ENCODE measurements around the gene CDH13. TPM values are rescaled to one million over a fixed set of nuclear protein-coding genes. Genes with fewer than 3 reads are reported as not detected.
A peak's percentile ranks its signal among the peaks of the same experiment; 100 is the strongest.

Gene CDH13
- total and polyA plus RNA-seq, 2 experiments from 2014 or later, result 1.6 to 4.4 TPM

GRCh38 chr16:82630219-82630618 is 3.5 kb downstream of the CDH13 start (continued):
- TF ChIP-seq ZNF114 (CRISPR knock-in tag; IDR thresholded peaks at IDR 0.05) (no peak), EZH2 (IDR thresholded peaks at IDR 0.05; ENCODE audit: low read depth, unreplicated experiment) (no peak), POLR2AphosphoS5 (IDR thresholded peaks at IDR 0.05; ENCODE audit: low read depth) (no peak), ZNF331 (CRISPR knock-in tag; IDR thresholded peaks at IDR 0.05; ENCODE audit: low read depth) (no peak), ETS1 (IDR thresholded peaks at IDR 0.05) (no peak), REST (IDR thresholded peaks at IDR 0.05; ENCODE audit: unreplicated experiment) (no peak), NANOG (IDR thresholded peaks at IDR 0.05; ENCODE audit: borderline replicate concordance) (no peak)

- H3K36me3 Mint-ChIP-seq (ENCODE audit: low read depth), result peaks cover 5% of the 10 kb centered on the region; the same call in 1 of the 3 replicates
These were observed 3.9 kb downstream of the CDH13 start for GRCh38 chr16:82630688-82631087.

More at GRCh38 chr16:82630688-82631087, 3.9 kb downstream of the CDH13 start:
- Mint-ChIP-seq H3K9me3 (peaks cover 5% of the 10 kb centered on the region; the same call in 2 of the 3 replicates), H3K4me3 (no peak overlapping the region), H3K4me1 (peaks cover 20% of the 10 kb centered on the region), H3K27ac (no peak overlapping the region), H3K27me3 (ENCODE audit: insufficient read depth, low read depth, poor library complexity) (peaks cover 32% of the 10 kb centered on the region)
- no peak for ATAC-seq
- no peaks in the 10 kb centered on the region for H3K79me2 ChIP-seq (replicated peaks; ENCODE audit: insufficient read depth)
- no peak for DNase-seq (ENCODE audit: low spot score)
- H3K4me1 ChIP-seq (ENCODE audit: insufficient read depth), result peaks cover 27% of the 10 kb centered on the region
- H3K4me2 ChIP-seq, result 0 out of 2 replicates have a peak overlapping the region, but pooled peaks have one; percentile 15
- H3K27me3 ChIP-seq (ENCODE audit: insufficient read depth), result peaks cover 38% of the 10 kb centered on the region
- no peak overlapping the region for H2AFZ ChIP-seq
- TF ChIP-seq EZH2phosphoT487 (IDR thresholded peaks at IDR 0.05; ENCODE audit: unreplicated experiment), result no peak
- no peak for TF ChIP-seq POLR2AphosphoS5 (IDR thresholded peaks at IDR 0.05; ENCODE audit: low read depth)
- TF ChIP-seq CTCF (conservative IDR thresholded peaks at IDR 0.05; ENCODE audit: low read depth in 2 of 2), result 0 out of 4 replicates have a peak, but pooled peaks of 1 of the 2 experiments have one; percentile 3
- TF ChIP-seq ZNF331 (CRISPR knock-in tag; IDR thresholded peaks at IDR 0.05; ENCODE audit: low read depth), result no peak
- no peak for TF ChIP-seq REST (IDR thresholded peaks at IDR 0.05; ENCODE audit: unreplicated experiment)
- no peak for TF ChIP-seq EZH2 (IDR thresholded peaks at IDR 0.05; ENCODE audit: low read depth, unreplicated experiment)
- no peak for TF ChIP-seq JUNB (IDR thresholded peaks at IDR 0.05; ENCODE audit: unreplicated experiment)
- no peak for TF ChIP-seq ZNF114 (CRISPR knock-in tag; IDR thresholded peaks at IDR 0.05)
- TF ChIP-seq NANOG (IDR thresholded peaks at IDR 0.05; ENCODE audit: borderline replicate concordance), result no peak
- H3F3A ChIP-seq (replicated peaks; ENCODE audit: low read depth), result no peaks in the 10 kb centered on the region
- H3K4me3 ChIP-seq, result no peak overlapping the region
- no peaks in the 10 kb centered on the region for H3K36me3 ChIP-seq (ENCODE audit: insufficient read depth)
- H3K27ac ChIP-seq (ENCODE audit: low read depth), result no peak overlapping the region
- no peaks in the 10 kb centered on the region for H3K9me2 ChIP-seq (ENCODE audit: insufficient read depth)
- H4K20me1 ChIP-seq (replicated peaks; ENCODE audit: insufficient read depth), result no peaks in the 10 kb centered on the region

Data from GM23338 (cell line).